ENCODE measurements around the gene TUG1. TPM values are rescaled to one million over a fixed set of nuclear protein-coding genes. Genes with fewer than 3 reads are reported as not detected.

TUG1 gene
- 114 and 120 TPM in 2 replicates for total RNA-seq
- long read RNA-seq, full-length matches to known transcripts, result 24 of 48 reads
- long read RNA-seq, partial matches to known transcripts, result 0 of 48 reads
- long read RNA-seq, other reads (novel, unspliced or antisense), result 24 of 48 reads

DNA sequence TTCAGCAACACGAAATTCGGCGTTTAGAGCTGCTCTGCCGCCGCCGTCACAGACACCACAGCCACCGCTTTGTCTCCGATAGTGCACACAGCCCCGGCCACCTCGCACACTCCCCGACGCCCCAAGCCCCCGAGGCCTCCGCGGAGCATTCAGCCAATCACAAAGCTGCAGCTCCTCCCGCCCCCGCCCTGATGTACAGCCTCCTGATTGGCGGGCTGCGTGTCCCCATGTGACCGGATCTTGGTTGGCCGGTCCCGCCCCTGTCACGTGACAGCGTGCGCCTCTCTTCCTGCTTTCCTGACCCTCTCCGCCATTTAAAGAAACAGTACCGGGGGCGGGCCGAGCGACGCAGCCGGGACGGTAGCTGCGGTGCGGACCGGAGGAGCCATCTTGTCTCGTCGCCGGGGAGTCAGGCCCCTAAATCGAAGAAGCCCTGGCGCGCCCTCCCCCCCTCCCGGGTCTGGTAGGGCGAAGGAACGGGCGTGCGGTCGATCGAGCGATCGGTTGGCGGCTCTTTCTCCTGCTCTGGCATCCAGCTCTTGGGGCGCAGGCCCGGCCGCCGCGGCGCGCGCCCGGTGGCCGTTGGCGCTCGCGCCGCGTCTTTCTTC is at the start of gene TUG1:
TUG1 (plus strand) TSS at position 342 of the 608 bp plus-strand sequence.
- peaks cover 3% of the 10 kb centered on the region for H3K27me3 Mint-ChIP-seq (ENCODE audit: low read depth)
- peaks cover 44% of the 10 kb centered on the region for H3K9me3 Mint-ChIP-seq
- H3K36me3 Mint-ChIP-seq (ENCODE audit: low read depth), result peaks cover 87% of the 10 kb centered on the region
- H3K4me3 Mint-ChIP-seq, result peak within 1 kb of the TSS; percentile 98
- H3K4me1 Mint-ChIP-seq, result peaks cover 55% of the 10 kb centered on the region
- DNase-seq (ENCODE audit: low read depth, low spot score), result peak; percentile 89
- peak within 1 kb of the TSS; percentile 97 for H3K27ac Mint-ChIP-seq (ENCODE audit: unreplicated experiment)
- TF ChIP-seq, protein P1, sequence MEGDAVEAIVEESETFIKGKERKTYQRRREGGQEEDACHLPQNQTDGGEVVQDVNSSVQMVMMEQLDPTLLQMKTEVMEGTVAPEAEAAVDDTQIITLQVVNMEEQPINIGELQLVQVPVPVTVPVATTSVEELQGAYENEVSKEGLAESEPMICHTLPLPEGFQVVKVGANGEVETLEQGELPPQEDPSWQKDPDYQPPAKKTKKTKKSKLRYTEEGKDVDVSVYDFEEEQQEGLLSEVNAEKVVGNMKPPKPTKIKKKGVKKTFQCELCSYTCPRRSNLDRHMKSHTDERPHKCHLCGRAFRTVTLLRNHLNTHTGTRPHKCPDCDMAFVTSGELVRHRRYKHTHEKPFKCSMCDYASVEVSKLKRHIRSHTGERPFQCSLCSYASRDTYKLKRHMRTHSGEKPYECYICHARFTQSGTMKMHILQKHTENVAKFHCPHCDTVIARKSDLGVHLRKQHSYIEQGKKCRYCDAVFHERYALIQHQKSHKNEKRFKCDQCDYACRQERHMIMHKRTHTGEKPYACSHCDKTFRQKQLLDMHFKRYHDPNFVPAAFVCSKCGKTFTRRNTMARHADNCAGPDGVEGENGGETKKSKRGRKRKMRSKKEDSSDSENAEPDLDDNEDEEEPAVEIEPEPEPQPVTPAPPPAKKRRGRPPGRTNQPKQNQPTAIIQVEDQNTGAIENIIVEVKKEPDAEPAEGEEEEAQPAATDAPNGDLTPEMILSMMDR (conservative IDR thresholded peaks at IDR 0.05), result no peak

DNA sequence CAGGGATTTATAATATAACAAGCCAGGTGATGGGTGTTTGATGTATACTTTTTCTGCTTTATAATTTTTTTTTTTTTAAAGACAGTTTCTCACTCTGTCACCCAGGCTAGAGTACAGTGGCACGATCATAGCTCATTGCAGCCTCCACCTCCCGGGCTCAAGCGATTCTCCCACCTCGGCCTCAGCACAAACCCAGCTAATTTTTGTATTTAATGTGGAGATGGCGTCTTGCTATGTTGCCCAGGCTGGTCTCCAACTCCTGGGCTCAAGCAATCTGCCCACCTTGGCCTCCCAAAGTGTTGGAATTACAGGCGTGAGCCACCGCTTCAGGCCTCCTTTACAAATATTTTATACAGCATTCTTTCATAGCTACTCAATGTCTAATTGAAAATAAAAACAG is 49.1 kb upstream of the TUG1 start:
- Mint-ChIP-seq H3K36me3 (ENCODE audit: low read depth) (peaks cover 5% of the 10 kb centered on the region), H3K27ac (ENCODE audit: unreplicated experiment) (no peak overlapping the region), H3K9me3 (no peaks in the 10 kb centered on the region), H3K4me3 (no peak overlapping the region), H3K4me1 (peaks cover 9% of the 10 kb centered on the region), H3K27me3 (ENCODE audit: low read depth) (no peaks in the 10 kb centered on the region)
- DNase-seq (ENCODE audit: low read depth, low spot score), result no peak
- TF ChIP-seq, protein P1 (conservative IDR thresholded peaks at IDR 0.05), result no peak

DNA sequence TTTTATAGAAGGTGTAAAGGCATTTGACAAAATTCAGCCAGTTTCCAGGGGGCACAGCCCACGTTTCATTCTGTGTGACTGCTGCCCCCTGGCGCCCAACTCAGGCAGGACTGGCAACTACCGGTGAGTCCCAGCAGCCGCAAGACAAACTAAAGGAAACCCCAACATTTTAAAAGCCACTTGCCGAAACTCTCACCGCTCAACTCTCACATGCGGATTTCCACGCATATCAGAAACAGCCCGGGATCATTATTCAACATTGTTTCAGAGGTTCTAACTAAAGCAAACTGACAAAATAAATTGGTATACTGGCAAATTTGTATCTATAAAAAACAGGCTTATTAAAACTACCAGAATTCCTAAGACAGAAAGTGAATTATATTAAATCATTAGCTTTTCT is 48.7 kb upstream of the TUG1 start:
- TF ChIP-seq, protein P1 (conservative IDR thresholded peaks at IDR 0.05), result peak; percentile 95
- no peak overlapping the region for H3K4me3 Mint-ChIP-seq
- peak; percentile 91 for DNase-seq (ENCODE audit: low read depth, low spot score)
- no peaks in the 10 kb centered on the region for H3K27me3 Mint-ChIP-seq (ENCODE audit: low read depth)
- no peaks in the 10 kb centered on the region for H3K9me3 Mint-ChIP-seq
- H3K27ac Mint-ChIP-seq (ENCODE audit: unreplicated experiment), result no peak overlapping the region
- H3K4me1 Mint-ChIP-seq, result peaks cover 9% of the 10 kb centered on the region
- H3K36me3 Mint-ChIP-seq (ENCODE audit: low read depth), result peaks cover 6% of the 10 kb centered on the region

DNA sequence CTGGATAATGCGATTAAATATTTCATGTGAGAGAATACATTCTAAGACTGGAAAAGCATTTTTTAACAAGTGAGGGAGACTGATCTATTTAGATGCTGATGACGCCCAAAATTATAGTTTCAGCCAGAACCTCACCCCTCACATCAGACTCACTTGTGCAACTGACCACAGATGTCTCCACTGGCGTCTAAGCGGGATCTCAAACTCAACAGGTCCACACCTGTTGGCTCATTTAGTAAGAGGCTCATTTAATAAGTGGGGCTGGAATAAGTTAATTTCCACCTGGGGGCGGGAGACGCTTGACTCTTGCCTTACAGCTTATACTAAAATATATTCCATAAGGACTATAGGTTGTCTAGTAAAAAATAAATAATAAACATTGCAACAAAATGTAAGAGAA is 48.0 kb upstream of the TUG1 start:
- TF ChIP-seq, protein P1 (conservative IDR thresholded peaks at IDR 0.05), result no peak
- no peak for DNase-seq (ENCODE audit: low read depth, low spot score)
- Mint-ChIP-seq H3K9me3 (no peaks in the 10 kb centered on the region), H3K4me1 (peaks cover 9% of the 10 kb centered on the region), H3K27me3 (ENCODE audit: low read depth) (no peaks in the 10 kb centered on the region), H3K36me3 (ENCODE audit: low read depth) (peaks cover 6% of the 10 kb centered on the region), H3K27ac (ENCODE audit: unreplicated experiment) (no peak overlapping the region), H3K4me3 (no peak overlapping the region)

DNA sequence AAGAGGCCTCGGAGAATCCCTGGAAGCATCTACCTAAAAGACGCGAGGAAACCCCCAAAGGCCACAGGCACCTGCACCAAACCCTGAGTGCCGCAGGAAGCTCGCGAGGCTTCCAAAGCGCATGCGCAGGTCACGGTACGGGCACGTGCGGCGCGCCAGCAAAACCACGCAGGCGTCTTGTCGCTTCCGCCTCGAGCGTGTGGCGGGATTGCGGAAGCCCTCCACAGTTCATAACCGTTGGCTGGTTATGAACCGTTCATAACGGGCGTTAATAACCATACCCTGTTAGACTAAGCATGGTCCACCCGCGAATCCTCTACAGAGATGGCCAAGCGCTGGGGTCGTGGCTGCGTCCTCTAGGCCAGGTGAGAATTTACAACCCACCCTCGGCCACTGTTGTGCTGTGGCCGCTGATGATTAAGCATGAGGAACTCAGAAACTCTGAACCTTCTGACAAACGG is 46.9 kb upstream of the TUG1 start:
- TF ChIP-seq, protein P1 (conservative IDR thresholded peaks at IDR 0.05), result no peak
- peaks cover 9% of the 10 kb centered on the region for H3K4me1 Mint-ChIP-seq
- no peak overlapping the region for H3K4me3 Mint-ChIP-seq
- no peak overlapping the region for H3K27ac Mint-ChIP-seq (ENCODE audit: unreplicated experiment)
- peaks cover 13% of the 10 kb centered on the region for H3K36me3 Mint-ChIP-seq (ENCODE audit: low read depth)
- no peak for DNase-seq (ENCODE audit: low read depth, low spot score)
- no peaks in the 10 kb centered on the region for H3K27me3 Mint-ChIP-seq (ENCODE audit: low read depth)
- H3K9me3 Mint-ChIP-seq, result no peaks in the 10 kb centered on the region
